Measurements from ENCODE around the gene ADCY10. TPM values are rescaled to one million over a fixed set of nuclear protein-coding genes. Genes with fewer than 3 reads are reported as not detected.
"Not testable (repeated sequence)": the region's sequence is repeated elsewhere in the genome, so short reads cannot be mapped to it uniquely, and the experiment has no call there.

The ADCY10 gene
- total RNA-seq, 2 experiments from 2014 or later = 0.11 to 0.30 TPM

DNA sequence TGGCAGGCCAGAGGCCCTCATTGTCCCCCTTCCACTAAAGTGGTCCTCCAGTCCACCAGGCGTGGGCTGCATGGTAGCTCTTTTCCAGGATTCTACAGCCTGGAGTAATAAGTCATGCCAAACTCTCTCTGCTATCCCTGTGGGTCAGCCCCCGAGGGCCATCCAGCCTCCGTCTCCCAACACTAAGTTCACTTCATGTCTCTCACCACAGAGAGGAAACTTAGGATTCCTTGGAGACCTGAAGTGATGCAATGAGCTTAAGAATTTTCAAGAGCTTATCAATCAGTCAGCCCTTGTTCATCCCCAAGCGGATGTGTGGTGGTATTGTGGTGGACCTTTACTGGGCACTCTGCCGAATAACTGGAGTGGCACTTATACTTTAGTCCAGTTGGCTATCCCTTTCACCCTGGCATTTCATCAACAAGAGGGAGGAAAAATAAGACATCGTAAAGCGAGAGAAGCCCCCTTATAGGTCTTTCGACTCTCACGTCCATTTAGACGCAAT, 48.1 kb downstream of the ADCY10 start:
- ATAC-seq, H3K27me3 Mint-ChIP-seq, H3K4me3 Mint-ChIP-seq: not testable (repeated sequence)

GRCh38 chr1:167865193-167865592, 48.7 kb downstream of the ADCY10 start:
- H3K36me3 Mint-ChIP-seq (ENCODE audit: low read depth); ATAC-seq; POLR2A ChIA-PET; CTCF ChIA-PET; H3K9me3 Mint-ChIP-seq (ENCODE audit: low read depth); H3K27me3 Mint-ChIP-seq; H3K4me1 Mint-ChIP-seq; H3K27ac Mint-ChIP-seq; intact Hi-C loops (cut with DNase I, micrococcal nuclease); H3K4me3 Mint-ChIP-seq; DNase-seq: not testable (repeated sequence)

More for the DNA sequence above, 48.1 kb downstream of the ADCY10 start:
- CTCF ChIA-PET; POLR2A ChIA-PET; H3K27ac Mint-ChIP-seq; DNase-seq; intact Hi-C loops (cut with DNase I, micrococcal nuclease); H3K36me3 Mint-ChIP-seq (ENCODE audit: low read depth); H3K9me3 Mint-ChIP-seq (ENCODE audit: low read depth); H3K4me1 Mint-ChIP-seq: not testable (repeated sequence)

DNA sequence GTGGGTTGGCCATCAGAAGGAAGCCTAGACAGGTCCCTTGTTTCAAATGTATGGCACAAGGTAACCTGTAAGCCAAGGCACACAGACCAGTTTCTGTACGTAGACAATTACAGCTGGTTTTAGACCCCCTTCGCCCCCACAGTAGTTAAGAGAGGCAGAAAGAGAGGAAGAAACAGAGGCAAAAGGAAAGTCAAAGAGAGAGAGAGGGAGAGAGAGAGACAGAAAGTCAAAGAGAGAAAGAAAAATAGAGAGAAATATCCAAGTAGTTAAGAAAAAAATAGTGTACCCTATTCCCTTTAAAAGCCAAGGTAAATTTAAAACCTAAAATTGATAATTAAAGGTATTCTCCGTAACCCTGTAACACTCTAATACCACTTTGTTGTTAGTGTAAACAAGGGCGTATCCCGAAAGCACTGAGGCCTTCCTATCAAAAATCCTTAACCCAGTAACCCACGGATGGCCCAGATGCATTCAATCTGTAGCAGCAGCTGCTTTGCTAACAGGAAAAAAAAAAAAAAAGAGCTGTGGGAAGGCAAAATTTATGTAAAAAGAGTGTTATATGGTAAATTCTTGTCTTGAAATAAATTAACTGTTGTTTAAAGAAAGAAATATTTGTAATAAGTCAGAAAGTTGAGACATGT, 49.4 kb downstream of the ADCY10 start:
- H3K27me3 Mint-ChIP-seq = no peaks in the 10 kb centered on the region
- no peaks in the 10 kb centered on the region for H3K4me1 Mint-ChIP-seq
- ATAC-seq = no peak
- H3K36me3 Mint-ChIP-seq (ENCODE audit: low read depth) = no peaks in the 10 kb centered on the region
- POLR2A ChIA-PET = no interaction called here
- no peak overlapping the region for H3K4me3 Mint-ChIP-seq
- intact Hi-C loops (cut with DNase I, micrococcal nuclease) = no loop called here
- no peaks in the 10 kb centered on the region for H3K9me3 Mint-ChIP-seq (ENCODE audit: low read depth)
- no peak overlapping the region for H3K27ac Mint-ChIP-seq
- CTCF ChIA-PET = no interaction called here
- DNase-seq = no peak

GRCh38 chr1:167863921-167864279, 50.0 kb downstream of the ADCY10 start:
- intact Hi-C loops (cut with DNase I, micrococcal nuclease) = no loop called here
- Mint-ChIP-seq H3K36me3 (ENCODE audit: low read depth) (no peaks in the 10 kb centered on the region), H3K27ac (no peak overlapping the region), H3K4me1 (no peaks in the 10 kb centered on the region), H3K4me3 (no peak overlapping the region), H3K9me3 (ENCODE audit: low read depth) (no peaks in the 10 kb centered on the region), H3K27me3 (no peaks in the 10 kb centered on the region)
- DNase-seq (no peak), ATAC-seq (no peak)
- ChIA-PET CTCF (no interaction called here), POLR2A (no interaction called here)

DNA sequence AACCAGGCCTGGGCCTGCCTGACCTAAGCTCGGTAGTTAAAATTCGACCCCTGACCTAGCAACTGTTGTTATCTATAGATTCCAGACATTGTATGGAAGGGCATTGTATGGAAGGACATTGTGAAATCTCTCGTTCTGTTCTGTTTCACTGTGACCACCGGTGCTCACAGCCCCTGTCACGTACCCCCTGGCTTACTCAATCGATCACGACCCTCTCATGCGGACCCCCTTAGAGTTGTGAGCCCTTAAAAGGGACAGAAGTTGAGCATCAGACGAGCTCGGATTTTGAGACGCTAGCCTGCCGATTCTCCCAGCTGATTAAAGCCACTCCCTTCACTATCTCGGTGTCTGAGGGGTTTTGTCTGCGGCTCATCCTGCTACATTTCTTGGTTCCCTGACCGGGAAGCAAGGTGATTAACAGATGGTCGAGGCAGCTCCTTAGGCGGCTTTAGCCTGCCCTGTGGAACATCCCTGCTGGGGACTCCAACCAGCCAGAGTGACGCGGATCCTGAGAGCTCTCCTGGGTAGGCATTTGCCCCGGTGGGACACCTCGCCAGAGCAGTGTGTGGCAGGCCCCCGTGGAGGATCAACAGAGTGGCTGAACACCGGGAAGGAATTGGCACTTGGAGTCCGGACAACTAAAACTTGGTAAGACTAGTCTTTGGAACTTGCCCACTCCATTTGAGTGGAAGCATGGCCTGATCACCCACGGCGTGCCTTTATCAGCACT, 50.6 kb downstream of the ADCY10 start:
- H3K9me3 Mint-ChIP-seq (ENCODE audit: low read depth); CTCF ChIA-PET; intact Hi-C loops (cut with DNase I, micrococcal nuclease); ATAC-seq; POLR2A ChIA-PET; DNase-seq; H3K27me3 Mint-ChIP-seq; H3K27ac Mint-ChIP-seq; H3K4me1 Mint-ChIP-seq; H3K36me3 Mint-ChIP-seq (ENCODE audit: low read depth); H3K4me3 Mint-ChIP-seq: not testable (repeated sequence)

DNA sequence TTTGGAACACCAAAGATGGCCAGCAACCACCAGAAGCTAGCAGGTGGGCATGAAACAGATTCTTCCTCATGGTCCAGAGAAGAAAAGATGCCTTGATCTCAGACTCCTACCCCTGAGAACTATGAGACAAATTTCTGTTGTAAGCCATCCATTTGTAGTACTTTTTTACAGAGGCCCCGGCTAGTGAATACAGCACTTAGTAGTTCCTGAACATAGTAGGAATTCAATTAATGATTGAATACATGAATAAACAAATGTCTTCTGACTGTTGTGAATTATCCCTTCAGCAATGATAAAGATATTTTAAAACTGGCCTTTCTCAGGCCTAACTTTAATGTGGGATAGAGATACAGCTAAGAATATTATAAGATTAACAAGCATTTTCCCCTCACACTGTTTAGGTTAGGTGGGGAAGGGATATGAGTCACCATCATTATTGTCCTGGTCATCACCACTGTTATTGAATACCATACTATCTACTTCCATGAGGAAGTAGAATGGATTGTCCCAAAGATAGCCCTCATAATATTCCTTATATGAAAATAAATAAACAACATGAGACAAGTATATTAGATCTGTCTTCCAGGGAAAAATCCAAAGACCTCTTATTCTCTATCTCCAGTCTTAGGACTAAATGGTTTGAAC, 51.4 kb downstream of the ADCY10 start:
- Mint-ChIP-seq H3K4me3 (no peak overlapping the region), H3K4me1 (no peaks in the 10 kb centered on the region), H3K27ac (no peak overlapping the region), H3K27me3 (no peaks in the 10 kb centered on the region), H3K36me3 (ENCODE audit: low read depth) (no peaks in the 10 kb centered on the region), H3K9me3 (ENCODE audit: low read depth) (no peaks in the 10 kb centered on the region)
- intact Hi-C loops (cut with DNase I, micrococcal nuclease) = no loop called here
- ChIA-PET CTCF (interaction anchor here (0.6 kb wide), 1 partner anchor 129 kb away, joined by 3 read pairs; no protein-coding TSS in a partner anchor), POLR2A (no interaction called here)
- ATAC-seq (no peak), DNase-seq (no peak)

- no peaks in the 10 kb centered on the region for H3K9me3 Mint-ChIP-seq (ENCODE audit: low read depth)
- DNase-seq (no peak), ATAC-seq (no peak)
- no peaks in the 10 kb centered on the region for H3K4me1 Mint-ChIP-seq
- H3K27ac Mint-ChIP-seq = no peak overlapping the region
- ChIA-PET POLR2A (no interaction called here), CTCF (interaction anchor here (0.6 to 1.2 kb wide), 4 partner anchors 10 to 220 kb away, joined by 3 read pairs; no protein-coding TSS in a partner anchor)
- no peaks in the 10 kb centered on the region for H3K27me3 Mint-ChIP-seq
- H3K36me3 Mint-ChIP-seq (ENCODE audit: low read depth) = no peaks in the 10 kb centered on the region
- intact Hi-C loops (cut with DNase I, micrococcal nuclease) = no loop called here
- no peak overlapping the region for H3K4me3 Mint-ChIP-seq
Observed at GRCh38 chr1:167861664-167862381, 52.1 kb downstream of the ADCY10 start.

DNA sequence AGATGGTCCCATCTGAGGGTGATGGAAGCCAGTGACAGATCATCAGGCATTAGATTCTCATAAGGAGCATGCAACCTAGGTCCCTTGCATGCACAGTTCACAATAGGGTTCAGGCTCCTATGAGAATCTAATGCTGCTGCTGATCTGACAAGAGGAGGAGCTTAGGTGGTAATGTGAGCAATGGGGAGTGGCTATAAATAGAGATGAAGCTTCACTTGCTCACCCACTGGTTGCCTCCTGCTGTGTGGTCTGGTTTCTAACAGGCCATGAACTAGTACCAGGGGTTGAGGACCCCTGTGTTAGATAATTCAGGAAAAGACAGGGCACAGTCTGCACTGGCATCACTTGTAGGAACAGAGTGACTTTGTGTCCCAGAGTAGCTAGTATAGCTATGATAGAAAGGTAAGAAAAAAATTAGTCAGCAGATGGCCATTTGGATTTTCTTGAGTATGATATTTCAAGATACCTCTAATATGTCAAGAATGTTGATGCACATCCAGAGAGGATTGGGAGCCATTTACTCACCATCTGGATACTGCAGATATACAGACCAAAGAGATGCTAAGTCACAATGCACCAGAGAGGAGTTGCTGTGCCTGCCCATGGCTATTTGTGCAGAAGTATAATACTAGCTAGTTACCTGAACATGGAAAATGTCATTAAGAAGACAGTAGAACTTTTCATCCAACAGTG, 53.6 kb downstream of the ADCY10 start:
- CTCF ChIA-PET = interaction anchor here (0.8 to 1.0 kb wide), 3 partner anchors 10 to 61 kb away, joined by 3 read pairs; no protein-coding TSS in a partner anchor

DNA sequence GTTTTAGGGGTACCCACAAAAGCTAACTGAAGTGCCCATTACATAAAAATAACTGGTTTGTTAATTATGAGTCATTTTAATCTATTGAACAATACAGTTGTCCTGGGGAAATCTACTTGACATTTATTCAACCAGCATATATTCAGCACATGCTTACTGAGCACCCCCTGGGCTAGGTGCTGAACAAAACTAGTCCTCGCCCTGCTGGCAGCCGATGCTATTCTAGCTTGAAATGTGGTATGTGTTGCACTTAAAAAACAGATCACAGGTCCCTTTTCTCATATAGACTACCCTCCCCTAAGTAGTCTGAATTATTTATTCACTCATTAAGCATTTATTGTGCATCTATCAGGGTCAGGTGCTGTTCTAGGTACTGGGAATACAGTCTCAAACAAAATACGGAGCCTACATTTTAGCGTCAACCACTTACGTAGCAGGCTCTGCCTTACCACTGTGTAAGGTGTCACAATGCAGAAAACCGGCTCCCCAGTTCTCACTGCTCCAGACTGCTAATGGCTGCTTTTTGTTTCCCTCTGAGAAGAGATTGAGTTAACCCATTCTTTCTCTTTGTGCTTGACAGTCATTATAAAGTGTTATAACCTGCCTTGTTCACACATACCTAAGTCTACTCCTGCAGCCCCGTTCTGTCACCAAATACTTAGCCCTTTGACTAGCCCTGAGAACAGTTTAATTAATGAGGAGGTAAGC, 57.1 kb downstream of the ADCY10 start:
- H3K36me3 Mint-ChIP-seq (ENCODE audit: low read depth) = no peaks in the 10 kb centered on the region
- no peak for DNase-seq
- no peaks in the 10 kb centered on the region for H3K4me1 Mint-ChIP-seq
- H3K4me3 Mint-ChIP-seq = no peak overlapping the region
- no peak for ATAC-seq
- ChIA-PET POLR2A (no interaction called here), CTCF (interaction anchor here (1.6 kb wide), 1 partner anchor 10 kb away, joined by 7 read pairs; no protein-coding TSS in a partner anchor)
- intact Hi-C loops (cut with DNase I, micrococcal nuclease) = no loop called here
- no peaks in the 10 kb centered on the region for H3K9me3 Mint-ChIP-seq (ENCODE audit: low read depth)
- no peaks in the 10 kb centered on the region for H3K27me3 Mint-ChIP-seq
- H3K27ac Mint-ChIP-seq = no peak overlapping the region

More for the DNA sequence above, 53.6 kb downstream of the ADCY10 start:
- no peak for ATAC-seq
- Mint-ChIP-seq H3K36me3 (ENCODE audit: low read depth) (no peaks in the 10 kb centered on the region), H3K27me3 (no peaks in the 10 kb centered on the region), H3K9me3 (ENCODE audit: low read depth) (no peaks in the 10 kb centered on the region), H3K4me1 (no peaks in the 10 kb centered on the region), H3K4me3 (no peak overlapping the region), H3K27ac (no peak overlapping the region)
- POLR2A ChIA-PET = no interaction called here
- intact Hi-C loops (cut with DNase I, micrococcal nuclease) = no loop called here
- no peak for DNase-seq

GRCh38 chr1:167854184-167854583, 59.8 kb downstream of the ADCY10 start:
- H3K27ac Mint-ChIP-seq = no peak overlapping the region
- H3K27me3 Mint-ChIP-seq = no peaks in the 10 kb centered on the region
- intact Hi-C loops (cut with DNase I, micrococcal nuclease) = no loop called here
- ChIA-PET POLR2A (no interaction called here), CTCF (no interaction called here)
- no peaks in the 10 kb centered on the region for H3K9me3 Mint-ChIP-seq (ENCODE audit: low read depth)
- ATAC-seq (no peak), DNase-seq (no peak)
- H3K36me3 Mint-ChIP-seq (ENCODE audit: low read depth) = no peaks in the 10 kb centered on the region
- no peak overlapping the region for H3K4me3 Mint-ChIP-seq
- no peaks in the 10 kb centered on the region for H3K4me1 Mint-ChIP-seq

GRCh38 chr1:167849666-167850065, 64.3 kb downstream of the ADCY10 start:
- H3K27me3 Mint-ChIP-seq = no peaks in the 10 kb centered on the region
- ChIA-PET POLR2A (no interaction called here), CTCF (no interaction called here)
- no peak overlapping the region for H3K27ac Mint-ChIP-seq
- intact Hi-C loops (cut with DNase I, micrococcal nuclease) = no loop called here
- DNase-seq (no peak), ATAC-seq (no peak)
- H3K36me3 Mint-ChIP-seq (ENCODE audit: low read depth) = no peaks in the 10 kb centered on the region
- no peaks in the 10 kb centered on the region for H3K9me3 Mint-ChIP-seq (ENCODE audit: low read depth)
- no peaks in the 10 kb centered on the region for H3K4me1 Mint-ChIP-seq
- no peak overlapping the region for H3K4me3 Mint-ChIP-seq

Data from activated CD4-positive, alpha-beta T cell treated with anti-CD3 and anti-CD28 coated beads for 36 hours (primary cell).